IMR-90 (cell line): ENCODE measurements around the gene HCAR3.

Experiments used
- CEBPB ChIP-seq: IDR thresholded peaks from 2 replicates; pipeline ENCODE4 v1.6.1; 2012; ENCODE audit warnings: low read depth, low read length, improper control_type of control experiment
- CTCF ChIP-seq: conservative IDR thresholded peaks from 2 replicates; pipeline ENCODE4 v1.5.1; 2012; ENCODE audit warnings: mild to moderate bottlenecking, low read depth, low read length, improper control_type of control experiment
- MXI1 ChIP-seq: IDR thresholded peaks from 2 replicates; pipeline ENCODE4 v1.6.1; 2012; ENCODE audit warnings: low read depth, mild to moderate bottlenecking, low read length, moderate library complexity, borderline replicate concordance
- POLR2A ChIP-seq: IDR thresholded peaks from 2 replicates; pipeline ENCODE4 v1.6.1; 2012; ENCODE audit warnings: mild to moderate bottlenecking, low read depth, low read length
- USF2 ChIP-seq: fragments of 150-350 bp; IDR thresholded peaks from 2 replicates; pipeline ENCODE4 v1.6.1; 2017; ENCODE audit warnings: mild to moderate bottlenecking, antibody characterized with exemption, low read length, low read depth

- TF ChIP-seq CTCF = no peak
- no peak for TF ChIP-seq MXI1
- no peak for TF ChIP-seq POLR2A
- no peak for TF ChIP-seq CEBPB
- TF ChIP-seq USF2 = no peak
These were observed 32.3 kb downstream of the HCAR3 start for GRCh38 chr12:122684297-122684813.
